Naive thymus-derived CD8-positive, alpha-beta T cell (primary cell): ENCODE results near the gene NRG2. TPM values are rescaled to one million over a fixed set of nuclear protein-coding genes. Genes with fewer than 3 reads are reported as not detected.

Experiments
- ATAC-seq, 2 donors: fragments of 150-1000 bp; cut with Tn5 transposase in 1 of 2; sonication (Bioruptor Pico), chemical (Tn5 transposase) in 1 of 2; 1 replicate in 1 of 2; 2 replicates in 1 of 2; pipeline ENCODE4 v1.10.0; 2021; ENCODE audit warnings: mild to moderate bottlenecking in 2 of 2, moderate library complexity in 2 of 2
- POLR2A ChIA-PET: fragments of 350-600 bp; sonication (Branson Sonifier 250); formaldehyde crosslinking; loops from one replicate; lab custom pipeline; 2021; ENCODE audit warnings: antibody characterized with exemption; lab: Charles Lee
- DNase-seq, 10 donors: peaks; one replicate each; pipeline versions ENCODE4 v3.0.0 to v3.0.0-alpha.2; 2020 to 2022
- H3K27ac Mint-ChIP-seq, 10 donors: one replicate each; pipeline ENCODE4 v1.8.0; 2020 to 2022; ENCODE audit warnings: mild to moderate bottlenecking in 10 of 10, mixed read lengths in 10 of 10, moderate library complexity in 4 of 10, inconsistent platforms in 1 of 10
- H3K27me3 Mint-ChIP-seq, 5 donors: one replicate each; pipeline ENCODE4 v1.8.0; 2021 to 2022; ENCODE audit warnings: mixed read lengths in 5 of 5
- H3K36me3 Mint-ChIP-seq, 3 donors: one replicate each; pipeline ENCODE4 v1.8.0; 2020 to 2022; ENCODE audit warnings: mixed read lengths in 3 of 3, mild to moderate bottlenecking in 2 of 3, inconsistent platforms in 1 of 3
- H3K4me1 Mint-ChIP-seq, 4 donors: one replicate each; pipeline ENCODE4 v1.8.0; 2021 to 2022; ENCODE audit warnings: mixed read lengths in 4 of 4
- H3K4me3 Mint-ChIP-seq, 10 donors: one replicate each; pipeline ENCODE4 v1.8.0; 2020 to 2022; ENCODE audit warnings: mild to moderate bottlenecking in 10 of 10, mixed read lengths in 10 of 10, moderate library complexity in 6 of 10, inconsistent platforms in 1 of 10
- H3K9me3 Mint-ChIP-seq, 9 donors: one replicate each; pipeline ENCODE4 v1.8.0; 2020 to 2022; ENCODE audit warnings: mixed read lengths in 9 of 9, mild to moderate bottlenecking in 3 of 9, inconsistent platforms in 1 of 9, moderate library complexity in 1 of 9
- polyA plus RNA-seq, 3 donors: library from polyadenylated mRNA; unstranded; fragments of 300-500 nt; fragmentation: Illumina TruSeq; gene quantifications; one replicate each; pipeline ENCODE4 v1.2.3, GENCODE V29; 2021
- total RNA-seq, 8 experiments: library from RNA in 2 of 8; stranded (reverse) in 2 of 8; gene quantifications; one replicate each; pipeline ENCODE4 v1.2.3 and lab custom pipeline; 2021 to 2026

NRG2 gene
- total and polyA plus RNA-seq, 5 experiments from 2014 or later, result 0.04 to 0.47 (median 0.25) TPM

GRCh38 chr5:139915266-139915665, 127.8 kb downstream of the NRG2 start:
- H3K4me1 Mint-ChIP-seq, result no peaks in the 10 kb centered on the region
- no peaks in the 10 kb centered on the region for H3K36me3 Mint-ChIP-seq
- DNase-seq (no peak), ATAC-seq (no peak)
- H3K9me3 Mint-ChIP-seq, result peaks cover 0 to 4% (median 0%) of the 10 kb centered on the region in 9 donors
- peaks cover 9 to 26% (median 23%) of the 10 kb centered on the region in 5 donors for H3K27me3 Mint-ChIP-seq
- no peak overlapping the region for H3K27ac Mint-ChIP-seq
- no peak overlapping the region for H3K4me3 Mint-ChIP-seq
- POLR2A ChIA-PET, result no interaction called here

- H3K36me3 Mint-ChIP-seq, result no peaks in the 10 kb centered on the region
- ATAC-seq, result no peak
- POLR2A ChIA-PET, result interaction anchor here (0.5 kb wide), 1 partner anchor 1119 kb away, joined by 3 read pairs; no protein-coding TSS in a partner anchor
- H3K9me3 Mint-ChIP-seq, result peaks cover 0 to 4% (median 0%) of the 10 kb centered on the region in 9 donors
- H3K27me3 Mint-ChIP-seq, result peaks cover 9 to 26% (median 23%) of the 10 kb centered on the region in 5 donors
- no peaks in the 10 kb centered on the region for H3K4me1 Mint-ChIP-seq
- no peak overlapping the region for H3K4me3 Mint-ChIP-seq
- peak in 1 of 10 donors; percentile 60 for DNase-seq
- H3K27ac Mint-ChIP-seq, result no peak overlapping the region
Observed at GRCh38 chr5:139914218-139914807, 128.8 kb downstream of the NRG2 start.

DNA sequence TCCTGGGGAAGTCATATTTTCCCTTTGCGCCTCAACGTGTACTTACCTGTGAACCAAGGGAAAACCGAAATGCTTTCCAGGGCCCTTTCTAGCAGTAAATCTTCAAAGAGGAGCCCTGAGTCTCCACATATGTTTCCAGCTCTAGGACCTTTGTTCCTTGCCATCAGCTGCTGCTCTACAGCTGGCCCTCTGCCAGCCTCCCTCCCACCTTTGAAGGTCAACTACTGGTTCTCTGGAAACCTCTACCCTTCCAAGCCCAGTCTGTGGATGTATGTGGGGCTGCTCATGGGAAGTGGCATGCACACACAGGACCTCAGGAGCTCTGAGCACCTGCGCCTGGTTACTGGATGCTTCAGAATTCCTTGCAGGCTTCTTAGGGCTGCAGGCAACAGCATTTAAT, 130.3 kb downstream of the NRG2 start:
- Mint-ChIP-seq H3K9me3 (peaks cover 0 to 4% (median 0%) of the 10 kb centered on the region in 9 donors), H3K4me3 (no peak overlapping the region), H3K27me3 (peaks cover 8 to 26% (median 22%) of the 10 kb centered on the region in 5 donors), H3K36me3 (no peaks in the 10 kb centered on the region), H3K4me1 (no peaks in the 10 kb centered on the region), H3K27ac (no peak overlapping the region)
- DNase-seq (no peak), ATAC-seq (no peak)
- POLR2A ChIA-PET, result no interaction called here

- POLR2A ChIA-PET, result no interaction called here
- Mint-ChIP-seq H3K4me3 (no peak overlapping the region), H3K27ac (no peak overlapping the region), H3K27me3 (peaks cover 7 to 26% (median 22%) of the 10 kb centered on the region in 5 donors), H3K36me3 (no peaks in the 10 kb centered on the region), H3K4me1 (no peaks in the 10 kb centered on the region), H3K9me3 (peaks cover 0 to 2% (median 0%) of the 10 kb centered on the region in 9 donors)
- no peak for DNase-seq
- ATAC-seq, result no peak
Observed at GRCh38 chr5:139912158-139912557, 130.9 kb downstream of the NRG2 start.

DNA sequence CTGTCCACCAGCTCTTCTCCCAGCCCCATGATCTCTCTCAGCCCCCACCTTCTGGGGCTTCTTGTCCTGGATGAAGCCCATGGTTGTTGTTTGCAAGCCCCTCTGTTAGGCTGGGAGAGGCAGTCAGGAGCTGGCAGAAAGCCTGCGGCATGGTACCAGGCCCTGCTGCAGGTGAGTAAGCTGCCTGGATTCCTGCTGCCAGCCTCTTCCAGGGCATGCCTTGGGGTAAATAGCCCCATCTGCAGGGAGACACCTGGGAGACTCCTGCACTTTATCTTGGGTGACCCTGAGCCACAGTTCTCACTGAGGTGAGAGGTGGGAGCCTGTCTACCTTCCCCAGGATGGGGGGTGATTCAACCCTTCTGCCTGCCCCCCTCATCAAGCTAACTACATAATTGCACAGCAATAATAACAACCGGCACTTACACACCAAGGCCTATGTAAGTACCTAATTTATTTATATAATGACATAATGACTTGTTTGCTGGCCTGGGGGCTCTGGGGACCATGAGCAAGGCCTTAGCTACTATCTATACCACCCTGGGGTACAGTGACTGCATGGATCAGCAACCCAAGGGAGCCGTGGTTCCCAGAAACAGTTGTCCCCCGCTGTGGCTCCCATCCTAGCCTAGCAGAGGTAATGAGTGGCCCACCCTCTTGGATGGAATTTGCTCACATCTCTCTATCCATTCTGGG, 131.5 kb downstream of the NRG2 start:
- Mint-ChIP-seq H3K36me3 (no peaks in the 10 kb centered on the region), H3K4me3 (no peak overlapping the region), H3K27me3 (peaks cover 5 to 26% (median 18%) of the 10 kb centered on the region in 5 donors), H3K27ac (no peak overlapping the region), H3K9me3 (no peaks in the 10 kb centered on the region), H3K4me1 (no peaks in the 10 kb centered on the region)
- POLR2A ChIA-PET, result no interaction called here
- ATAC-seq (no peak), DNase-seq (peak in 1 of 10 donors; percentile 40)

- Mint-ChIP-seq H3K36me3 (no peaks in the 10 kb centered on the region), H3K27ac (no peak overlapping the region)
- DNase-seq, result no peak
Observed at GRCh38 chr5:139910901-139911300, 132.2 kb downstream of the NRG2 start.

GRCh38 chr5:139910036-139910435, 133.1 kb downstream of the NRG2 start:
- H3K27me3 Mint-ChIP-seq, result peaks cover 2 to 17% (median 8%) of the 10 kb centered on the region in 5 donors
- POLR2A ChIA-PET, result no interaction called here
- H3K36me3 Mint-ChIP-seq, result no peaks in the 10 kb centered on the region
- no peak overlapping the region for H3K27ac Mint-ChIP-seq
- H3K4me1 Mint-ChIP-seq, result no peaks in the 10 kb centered on the region
- DNase-seq (no peak), ATAC-seq (no peak)
- no peaks in the 10 kb centered on the region for H3K9me3 Mint-ChIP-seq
- no peak overlapping the region for H3K4me3 Mint-ChIP-seq

More at GRCh38 chr5:139910901-139911300, 132.2 kb downstream of the NRG2 start:
- H3K4me3 Mint-ChIP-seq, result no peak overlapping the region
- POLR2A ChIA-PET, result no interaction called here
- H3K4me1 Mint-ChIP-seq, result no peaks in the 10 kb centered on the region
- no peak for ATAC-seq
- H3K27me3 Mint-ChIP-seq, result peaks cover 2 to 23% (median 13%) of the 10 kb centered on the region in 5 donors
- H3K9me3 Mint-ChIP-seq, result no peaks in the 10 kb centered on the region

- no peak for ATAC-seq
- peaks cover 2 to 9% (median 8%) of the 10 kb centered on the region in 5 donors for H3K27me3 Mint-ChIP-seq
- H3K27ac Mint-ChIP-seq, result no peak overlapping the region
- no peaks in the 10 kb centered on the region for H3K9me3 Mint-ChIP-seq
- DNase-seq, result peak in 1 of 10 donors; percentile 23
- H3K4me1 Mint-ChIP-seq, result no peaks in the 10 kb centered on the region
- POLR2A ChIA-PET, result no interaction called here
- H3K4me3 Mint-ChIP-seq, result no peak overlapping the region
- H3K36me3 Mint-ChIP-seq, result no peaks in the 10 kb centered on the region
Observed at GRCh38 chr5:139908749-139909148, 134.3 kb downstream of the NRG2 start.

DNA sequence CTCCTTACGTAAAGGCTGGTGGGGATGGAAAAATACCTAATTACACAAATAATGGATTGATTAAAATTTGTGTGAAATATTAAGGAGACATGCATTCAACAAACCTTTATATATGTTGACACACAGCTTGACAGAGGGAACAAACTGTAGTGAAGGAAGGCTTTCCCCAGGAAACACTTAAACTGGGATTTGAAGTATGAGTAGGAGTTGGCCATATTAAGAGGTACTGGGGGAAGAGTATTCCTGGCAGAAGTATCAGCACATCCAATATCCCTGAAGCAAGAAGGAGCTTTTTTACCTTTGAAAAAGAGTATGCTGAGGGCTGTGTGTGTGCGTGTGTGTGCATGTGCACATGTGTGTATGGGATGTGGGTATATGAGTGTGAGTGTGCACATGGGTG, 136.4 kb downstream of the NRG2 start:
- H3K9me3 Mint-ChIP-seq, result no peaks in the 10 kb centered on the region
- H3K36me3 Mint-ChIP-seq, result no peaks in the 10 kb centered on the region
- DNase-seq (no peak), ATAC-seq (no peak)
- H3K27me3 Mint-ChIP-seq, result peaks cover 9 to 20% (median 15%) of the 10 kb centered on the region in 5 donors
- H3K4me3 Mint-ChIP-seq, result no peak overlapping the region
- peaks cover 0 to 6% (median 3%) of the 10 kb centered on the region in 4 donors for H3K4me1 Mint-ChIP-seq
- H3K27ac Mint-ChIP-seq, result no peak overlapping the region
- POLR2A ChIA-PET, result no interaction called here

- ATAC-seq (no peak), DNase-seq (peak in 1 of 10 donors; percentile 52)
- H3K27me3 Mint-ChIP-seq, result peaks cover 16 to 31% (median 26%) of the 10 kb centered on the region in 5 donors
- POLR2A ChIA-PET, result no interaction called here
- H3K9me3 Mint-ChIP-seq, result no peaks in the 10 kb centered on the region
- H3K36me3 Mint-ChIP-seq, result no peaks in the 10 kb centered on the region
- H3K4me1 Mint-ChIP-seq, result peaks cover 0 to 6% (median 4%) of the 10 kb centered on the region in 4 donors
- H3K27ac Mint-ChIP-seq, result no peak overlapping the region
- peak overlapping the region in 5 of 10 donors; percentile 6 to 55 (median 36) for H3K4me3 Mint-ChIP-seq
Observed at GRCh38 chr5:139904816-139905661, 138.1 kb downstream of the NRG2 start.

DNA sequence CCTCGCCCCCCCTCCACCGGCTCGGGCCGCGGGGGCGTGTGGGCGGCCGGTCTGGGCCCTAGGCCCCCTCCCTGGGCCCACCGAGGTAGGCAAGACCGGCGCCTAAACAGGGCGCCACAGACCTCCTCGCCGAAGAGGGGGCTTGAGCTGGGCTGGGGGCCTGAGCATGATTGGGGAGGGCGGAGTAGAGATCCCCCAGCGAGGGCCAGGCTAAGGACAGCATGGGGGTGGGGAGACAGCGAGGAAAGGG, 138.6 kb downstream of the NRG2 start:
- Mint-ChIP-seq H3K27ac (no peak overlapping the region), H3K4me1 (peaks cover 0 to 6% (median 4%) of the 10 kb centered on the region in 4 donors), H3K36me3 (no peaks in the 10 kb centered on the region), H3K9me3 (no peaks in the 10 kb centered on the region), H3K4me3 (peak overlapping the region in 1 of 10 donors; percentile 54), H3K27me3 (peaks cover 16 to 34% (median 28%) of the 10 kb centered on the region in 5 donors)
- DNase-seq (no peak), ATAC-seq (no peak)
- POLR2A ChIA-PET, result no interaction called here

DNA sequence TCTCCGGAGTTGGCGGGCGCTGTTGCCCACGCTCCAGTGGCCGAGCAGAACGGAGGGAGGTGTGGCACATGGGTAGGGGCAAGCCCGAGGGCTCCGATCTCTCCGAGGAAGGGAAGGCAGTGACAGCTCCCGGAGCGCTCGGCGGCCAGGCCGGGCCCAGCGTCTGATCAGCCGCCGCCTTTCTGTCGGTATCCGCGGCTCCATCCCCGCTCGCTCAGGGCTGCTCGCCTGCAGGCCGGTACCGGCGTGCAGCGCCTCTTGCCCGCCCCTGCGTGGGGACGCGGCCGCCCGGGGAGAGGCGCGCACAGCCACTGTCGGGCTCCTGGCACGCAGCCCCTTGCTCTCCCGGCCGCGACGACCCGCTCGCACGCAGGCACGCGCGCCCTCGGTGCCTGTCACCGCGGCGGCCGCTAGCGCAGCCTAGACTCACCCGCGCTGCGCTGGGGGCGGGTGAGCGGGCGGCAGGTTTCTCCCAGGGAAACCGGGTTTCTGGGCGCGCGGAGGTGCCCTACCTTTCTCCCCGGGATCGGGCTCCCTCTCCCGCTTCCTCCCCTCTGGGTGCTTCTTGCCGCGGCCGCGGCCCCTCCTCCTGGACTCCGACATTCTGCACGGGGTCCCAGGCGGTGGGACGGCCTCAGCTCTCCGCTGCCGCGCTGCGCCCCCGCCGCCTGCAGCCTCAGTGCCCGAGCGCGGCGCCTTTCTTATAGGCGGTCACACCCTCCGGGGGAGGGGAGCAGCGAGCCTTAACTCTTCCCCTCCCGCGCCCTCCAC, 139.1 kb downstream of the NRG2 start:
- peak in 1 of 10 donors; percentile 24 for DNase-seq
- Mint-ChIP-seq H3K27ac (no peak overlapping the region), H3K9me3 (no peaks in the 10 kb centered on the region), H3K4me3 (peak overlapping the region in 9 of 10 donors; percentile 48 to 74 (median 61)), H3K4me1 (peaks cover 0 to 6% (median 4%) of the 10 kb centered on the region in 4 donors), H3K36me3 (no peaks in the 10 kb centered on the region), H3K27me3 (peaks cover 16 to 36% (median 28%) of the 10 kb centered on the region in 5 donors)
- POLR2A ChIA-PET, result no interaction called here
- ATAC-seq, result peak; percentile 54 to 72
